Measurements from ENCODE around the gene MICAL1.

- TF ChIP-seq CTCF (IDR thresholded peaks at IDR 0.05), result no peak
- TF ChIP-seq POLR2A (IDR thresholded peaks at IDR 0.05), result no peak
- no peak for TF ChIP-seq POLR2AphosphoS5 (IDR thresholded peaks at IDR 0.05)
- TF ChIP-seq EP300 (IDR thresholded peaks at IDR 0.05), result no peak
These were observed 34.8 kb downstream of the MICAL1 start for GRCh38 chr6:109420751-109421150.
